NOMO-1 (cell line): ENCODE measurements around the gene ANXA4.
"Not testable (repeated sequence)": the region's sequence is repeated elsewhere in the genome, so short reads cannot be mapped to it uniquely, and the experiment has no call there.

ENCODE experiments used
- DNase-seq, 2 experiments: peaks; one replicate each; lab custom pipeline; 2025; ENCODE audit not compliant: unreplicated experiment in 2 of 2; lab: John Stamatoyannopoulos, UW

The ANXA4 gene

DNA sequence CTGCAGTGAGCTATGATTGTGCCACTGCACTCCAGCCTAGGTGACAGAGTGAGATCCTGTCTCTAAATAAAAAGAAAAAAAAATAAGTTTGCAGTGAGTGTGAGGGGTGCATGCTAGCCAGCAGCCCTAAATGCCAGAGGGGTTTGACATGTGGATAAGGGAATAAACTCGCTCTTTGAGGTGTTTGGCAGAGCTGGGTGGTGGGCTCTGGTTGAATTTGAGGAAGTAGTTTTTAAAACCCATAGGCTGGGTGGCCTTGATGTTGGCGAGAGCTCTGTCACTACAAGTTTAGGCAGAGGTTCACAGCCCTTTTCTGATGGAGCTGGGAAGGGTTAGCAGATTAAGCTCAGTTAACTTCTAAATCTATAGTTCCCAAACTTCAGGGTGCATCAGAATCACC, 3.1 kb downstream of the ANXA4 start:
- DNase-seq, result no peak

DNA sequence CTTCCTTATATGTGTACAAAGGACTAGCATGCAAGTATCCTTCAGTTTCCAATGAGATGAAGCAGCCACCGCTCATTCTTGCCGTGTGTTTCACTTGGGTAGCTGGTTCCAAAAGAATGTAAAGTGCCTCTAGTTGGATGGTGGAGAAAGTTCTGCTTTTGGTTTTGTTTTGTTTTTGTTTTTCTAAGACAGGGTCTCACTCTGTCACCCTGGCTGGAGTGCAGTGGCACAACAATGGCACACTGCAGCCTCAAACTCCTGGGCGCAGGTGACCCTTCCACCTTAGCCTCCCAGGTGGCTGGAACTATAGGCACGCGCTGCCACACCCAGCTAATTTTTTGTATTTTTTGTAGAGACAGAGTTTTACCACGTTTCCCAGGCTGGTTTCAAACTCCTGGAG, 8.3 kb downstream of the ANXA4 start:
- no peak for DNase-seq

DNA sequence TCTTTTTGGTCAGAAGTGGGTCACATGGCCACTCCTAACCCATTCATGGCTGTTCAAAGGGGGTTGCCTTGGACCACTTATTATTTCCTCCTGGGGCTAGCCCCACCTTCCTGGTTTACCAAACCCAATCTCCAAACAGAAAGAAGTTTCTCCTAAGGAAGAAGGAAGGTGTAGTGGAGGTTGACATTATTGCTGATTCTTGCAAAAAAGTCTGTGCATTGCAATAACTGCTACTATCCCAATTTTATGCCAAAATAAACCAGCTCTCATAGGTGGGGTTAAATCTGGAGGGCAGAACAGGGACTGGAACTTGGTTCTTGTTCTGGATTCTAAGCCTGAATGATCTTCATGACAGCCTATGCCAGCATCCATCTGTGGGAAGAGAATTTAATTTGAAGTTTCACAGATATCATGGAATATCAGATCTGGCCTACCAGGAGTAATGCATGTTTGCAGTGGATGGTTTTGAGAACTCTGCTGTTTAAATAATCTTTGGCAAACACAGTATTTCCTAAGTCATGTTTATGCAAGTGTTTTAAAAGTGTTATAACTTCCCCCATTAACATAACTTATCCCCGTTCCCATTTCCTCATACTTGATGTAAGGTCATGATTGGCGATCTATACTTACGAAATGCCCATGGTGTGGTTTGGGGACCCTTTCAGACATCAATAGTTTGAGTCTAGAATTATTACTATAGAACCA, 11.9 kb downstream of the ANXA4 start:
- DNase-seq, result peak in 1 of 2 experiments; percentile 18

- DNase-seq, result no peak
Measured at GRCh38 chr2:69754633-69755032, 12.7 kb downstream of the ANXA4 start.

DNA sequence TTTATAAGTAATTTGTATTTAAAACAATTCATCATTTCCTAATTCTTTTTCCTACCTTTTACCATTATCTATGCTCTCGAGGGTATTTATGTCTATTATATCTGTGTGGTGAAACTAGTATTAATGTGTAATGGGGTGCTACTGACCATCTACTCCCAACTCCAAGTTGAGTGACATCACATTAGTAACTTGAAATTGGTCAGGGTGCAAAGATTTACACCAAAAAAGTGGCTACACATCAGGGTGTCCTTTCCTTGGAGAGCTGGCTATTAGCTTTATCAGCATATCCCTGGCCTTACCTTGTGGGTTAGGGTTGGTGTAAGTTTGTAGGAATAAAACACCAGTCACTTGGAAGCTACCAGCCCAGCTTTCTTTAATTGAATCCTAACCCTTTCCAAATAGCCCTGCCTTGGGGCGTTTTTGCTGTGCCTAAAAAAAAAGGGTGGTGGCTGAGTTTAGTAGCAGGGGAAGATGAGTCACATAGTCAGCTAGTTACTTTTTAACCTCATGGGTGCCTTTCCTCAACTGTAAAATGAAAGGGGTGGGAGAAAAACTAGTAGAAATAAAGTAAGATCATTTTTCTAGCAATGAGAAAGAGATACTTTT, 14.0 kb downstream of the ANXA4 start:
- DNase-seq, result peak in 1 of 2 experiments; percentile 43

DNA sequence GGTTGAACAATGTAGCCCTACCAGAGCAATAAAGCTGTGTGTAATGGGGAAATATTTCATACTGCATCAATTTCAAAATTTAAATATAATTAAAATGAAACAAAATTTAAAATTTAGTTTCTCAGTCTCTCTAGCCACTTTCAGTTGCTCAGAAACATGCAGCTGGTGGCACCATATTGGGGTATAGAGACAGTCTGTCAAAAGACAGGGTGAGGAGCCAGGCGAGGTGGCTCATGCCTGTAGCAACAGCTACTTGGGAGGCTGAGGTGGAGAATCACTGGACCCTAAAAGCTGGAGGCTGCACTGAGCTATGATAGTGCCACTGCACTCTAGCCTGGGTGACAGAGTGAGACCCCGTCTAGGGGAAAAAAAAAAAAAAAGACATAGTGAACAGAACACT, 20.1 kb downstream of the ANXA4 start:
- no peak for DNase-seq

DNA sequence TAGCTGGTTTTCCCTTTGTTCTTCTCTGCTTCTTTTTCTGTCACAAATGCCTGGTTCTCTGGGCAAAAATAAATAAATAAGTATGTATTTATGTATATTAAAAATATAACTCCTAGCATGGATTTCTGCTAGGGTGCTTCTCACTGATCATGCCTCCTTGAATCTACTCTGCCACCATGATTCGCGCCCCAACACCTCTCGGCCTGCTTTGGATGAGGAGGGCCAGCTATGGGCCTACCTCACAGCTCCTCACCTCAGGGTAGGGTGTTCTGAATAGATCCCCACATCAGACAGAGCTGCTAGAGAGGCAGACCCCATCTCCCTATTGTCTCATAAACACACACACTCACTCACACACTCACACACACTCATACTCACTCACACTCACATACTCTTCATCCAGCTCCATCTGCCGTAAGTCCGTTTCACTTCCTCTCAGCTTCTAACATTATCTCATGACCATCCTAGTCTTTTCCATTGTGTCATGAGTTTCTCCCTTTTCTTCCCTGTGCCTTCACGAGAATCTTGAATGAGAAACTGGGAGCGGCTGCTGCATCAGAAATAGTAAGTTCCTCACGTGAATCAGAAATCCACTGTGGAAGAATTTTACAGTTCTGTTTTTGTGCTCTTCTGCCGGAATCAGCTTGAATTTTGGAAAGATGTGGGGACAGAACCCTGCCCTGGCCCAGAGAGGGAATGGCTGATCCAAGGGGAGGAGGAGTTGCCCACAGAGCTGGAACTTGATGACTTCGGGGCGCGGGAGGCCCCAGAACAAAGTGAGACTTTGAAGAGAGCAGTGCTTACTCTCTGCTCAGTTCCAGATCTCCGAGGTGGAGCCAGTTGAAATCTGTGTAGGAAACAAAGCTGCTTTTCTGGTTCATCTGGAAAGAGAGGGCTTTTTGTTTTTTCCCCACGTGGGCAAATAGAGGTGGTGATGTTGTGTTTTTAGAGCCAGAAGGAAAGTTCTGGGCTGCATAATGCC, 20.9 kb downstream of the ANXA4 start:
- DNase-seq, result no peak

GRCh38 chr2:69763831-69764230, 21.9 kb downstream of the ANXA4 start:
- not testable (repeated sequence) for DNase-seq

DNA sequence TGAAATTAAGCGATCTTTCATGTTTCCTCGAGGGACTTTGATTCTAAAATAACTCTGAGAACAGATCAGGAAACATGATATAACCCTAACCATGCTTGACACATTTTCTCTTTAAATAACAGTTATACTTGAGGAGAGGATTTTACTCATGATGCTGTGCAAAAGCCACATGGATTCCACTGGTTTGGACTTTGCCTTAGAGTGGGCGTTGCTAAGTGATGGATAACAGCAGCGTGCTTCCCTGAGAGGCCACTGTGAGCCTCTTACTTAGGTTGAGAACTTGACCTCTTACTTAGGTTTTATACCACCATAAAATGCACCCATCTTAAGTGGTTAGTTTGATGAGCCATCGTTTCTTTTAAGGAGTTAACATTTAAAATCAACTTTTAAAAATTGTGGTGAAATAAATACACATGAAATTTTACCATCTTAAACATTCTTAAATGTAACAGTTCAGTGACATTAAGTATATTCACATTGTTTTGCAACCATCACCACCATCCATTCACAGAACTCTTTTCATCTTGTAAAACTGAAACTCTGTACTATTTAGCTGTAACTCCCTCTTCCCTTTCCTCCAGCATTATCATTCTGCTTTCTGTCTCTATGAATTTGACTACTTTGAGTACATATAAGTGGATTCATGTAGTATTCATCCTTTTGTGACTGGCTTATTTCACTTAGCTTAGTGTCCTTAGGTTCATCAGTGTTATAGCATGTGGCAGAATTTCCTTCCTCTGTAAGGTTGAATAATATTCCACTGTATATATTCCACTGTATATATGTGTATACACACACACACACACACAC, 22.6 kb downstream of the ANXA4 start:
- no peak for DNase-seq

DNA sequence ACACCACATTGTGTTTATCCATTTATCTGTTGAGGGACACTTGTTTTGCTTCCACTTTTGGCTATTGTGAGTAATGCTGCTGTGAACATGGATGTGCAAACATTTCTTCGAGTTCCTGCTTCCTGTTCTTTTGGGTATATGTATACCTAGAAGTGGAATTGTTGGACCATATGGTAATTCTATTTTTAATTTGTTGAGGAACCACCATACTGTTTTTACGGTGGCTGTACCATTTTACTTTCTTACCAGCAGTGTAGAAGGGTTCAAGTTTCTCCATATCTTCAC, 23.1 kb downstream of the ANXA4 start:
- DNase-seq, result no peak

DNA sequence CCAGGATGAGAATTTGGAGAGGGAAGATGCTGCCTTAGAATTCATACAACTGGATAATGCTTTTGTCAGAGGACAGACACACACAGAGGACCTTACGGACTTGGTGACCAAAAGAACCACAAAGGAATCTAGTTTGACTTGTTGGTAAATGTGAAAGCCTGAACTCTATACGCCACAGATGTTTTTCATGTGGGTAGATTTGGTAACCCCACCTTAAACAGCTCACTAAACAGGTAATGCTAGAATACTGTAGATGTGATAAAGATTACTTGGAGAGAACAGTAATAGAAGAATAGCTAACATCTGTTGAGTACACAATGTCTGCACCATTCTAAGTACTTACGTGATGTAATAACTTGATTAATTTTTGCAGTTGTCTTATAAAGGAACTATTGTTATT, 24.1 kb downstream of the ANXA4 start:
- DNase-seq, result no peak

DNA sequence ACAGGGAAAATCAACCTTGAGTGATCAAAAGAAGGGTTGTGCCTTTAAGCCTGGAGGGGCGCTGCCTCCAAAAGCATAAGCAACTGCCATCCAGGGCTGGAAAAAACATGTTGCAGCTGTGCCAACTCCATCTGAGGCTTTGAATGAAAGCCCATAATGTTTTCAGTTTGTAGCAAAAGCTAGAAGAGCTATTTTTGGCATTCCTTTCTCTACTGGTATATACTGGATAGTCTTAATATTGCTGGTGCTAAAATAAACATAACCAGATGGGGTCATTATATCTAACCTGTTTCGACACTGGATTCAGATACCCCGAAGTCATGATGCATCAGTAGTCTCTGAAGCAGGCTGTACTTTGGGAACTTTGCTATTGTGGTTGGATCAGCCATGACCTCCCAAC, 25.1 kb downstream of the ANXA4 start:
- no peak for DNase-seq

DNA sequence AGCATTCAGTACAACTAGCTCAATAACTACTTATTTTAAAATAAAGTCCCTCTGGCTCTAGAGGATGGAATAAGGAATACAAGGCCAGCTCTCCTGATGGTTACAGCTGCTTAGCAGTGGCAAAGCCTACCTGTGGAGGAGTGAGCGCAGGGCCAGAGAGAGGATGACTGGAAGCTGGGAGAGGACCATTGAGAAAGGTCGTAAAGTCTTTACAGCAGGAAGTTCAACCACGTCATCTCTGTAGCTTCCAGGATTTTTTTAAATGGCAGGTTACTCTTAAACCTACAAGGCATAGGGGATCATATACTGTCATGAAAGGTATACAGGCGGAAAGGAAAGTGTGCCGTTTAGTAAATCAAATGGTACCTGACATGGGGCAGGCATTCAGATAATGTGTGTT, 26.3 kb downstream of the ANXA4 start:
- DNase-seq, result no peak

DNA sequence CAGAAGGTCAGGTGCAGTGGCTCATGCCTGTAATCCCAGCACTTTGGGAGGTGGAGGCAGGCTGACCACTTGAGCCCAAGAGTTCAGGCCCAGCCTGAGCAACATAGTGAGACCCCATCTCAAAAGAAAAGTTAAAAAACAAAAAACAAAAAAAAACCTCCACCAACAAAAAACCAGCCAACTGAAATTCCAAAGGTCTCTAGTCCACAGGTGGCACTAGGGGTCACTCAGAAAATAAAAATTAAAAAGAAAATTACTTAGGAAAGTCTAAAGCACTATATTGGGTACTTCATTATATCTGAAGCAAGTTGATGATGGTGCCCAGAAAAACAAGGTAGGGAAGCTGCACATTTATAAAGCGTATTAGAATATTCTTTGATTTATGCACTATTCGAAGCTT, 26.9 kb downstream of the ANXA4 start:
- DNase-seq, result no peak

DNA sequence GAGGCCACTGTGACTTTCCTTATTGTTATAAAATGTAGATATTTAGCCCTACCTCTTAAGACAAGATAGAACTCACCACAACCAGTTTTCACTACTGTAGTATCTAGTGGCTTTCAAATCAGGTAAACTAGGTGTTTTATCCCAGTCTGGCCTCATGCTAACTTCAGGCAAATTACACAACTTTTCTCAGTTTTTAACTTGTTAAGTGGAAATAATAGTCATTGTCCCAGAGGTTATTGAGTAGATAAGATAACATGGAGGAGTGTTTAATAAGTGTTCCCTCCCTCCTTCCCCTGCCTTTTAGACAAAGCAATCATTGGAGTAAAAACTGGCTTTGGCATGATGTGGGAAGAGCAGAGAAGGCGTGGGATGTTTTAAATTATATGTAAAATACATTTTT, 27.3 kb downstream of the ANXA4 start:
- no peak for DNase-seq

GRCh38 chr2:69770193-69770702, 28.3 kb downstream of the ANXA4 start:
- peak; percentile 64 to 70 for DNase-seq

- DNase-seq, result no peak
Measured at GRCh38 chr2:69770747-69771146, 28.8 kb downstream of the ANXA4 start.

DNA sequence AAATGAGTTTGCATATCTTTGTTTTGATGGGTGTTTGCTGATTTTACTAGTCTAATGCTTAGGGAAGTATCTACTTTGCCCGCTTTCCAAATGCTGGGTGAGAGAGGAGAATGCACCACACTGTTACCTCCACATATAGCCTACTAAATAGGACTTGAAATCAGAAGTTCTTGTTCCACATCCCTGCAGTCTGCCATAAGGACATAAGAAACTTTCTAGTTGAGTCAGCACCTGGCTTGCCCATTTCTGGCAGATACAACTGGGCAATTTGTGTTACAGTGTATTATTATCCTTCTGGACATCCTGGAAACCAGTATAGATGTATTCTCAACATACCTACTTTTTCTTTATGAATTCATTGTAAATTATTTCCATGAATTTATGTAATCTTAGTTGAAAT, 29.5 kb downstream of the ANXA4 start:
- no peak for DNase-seq

DNA sequence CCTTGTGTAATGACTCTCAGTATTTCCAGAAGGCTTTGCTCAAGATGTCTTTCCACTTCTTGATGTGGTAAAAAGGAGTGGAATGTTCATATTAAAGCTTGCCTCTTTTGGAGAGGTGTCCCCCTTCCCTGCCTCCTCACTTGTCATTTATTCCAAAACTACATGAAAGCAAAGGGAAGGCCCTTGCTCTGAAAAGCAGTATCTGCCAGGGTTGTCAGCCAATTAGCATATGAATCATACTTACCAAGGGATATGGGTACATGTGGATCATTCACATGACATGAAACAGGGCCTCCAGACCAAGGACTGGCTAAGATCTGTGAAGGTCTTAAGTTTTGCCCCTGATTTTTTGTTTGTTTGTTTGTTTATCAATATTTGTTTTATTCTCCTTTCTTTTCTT, 31.3 kb downstream of the ANXA4 start:
- no peak for DNase-seq

DNA sequence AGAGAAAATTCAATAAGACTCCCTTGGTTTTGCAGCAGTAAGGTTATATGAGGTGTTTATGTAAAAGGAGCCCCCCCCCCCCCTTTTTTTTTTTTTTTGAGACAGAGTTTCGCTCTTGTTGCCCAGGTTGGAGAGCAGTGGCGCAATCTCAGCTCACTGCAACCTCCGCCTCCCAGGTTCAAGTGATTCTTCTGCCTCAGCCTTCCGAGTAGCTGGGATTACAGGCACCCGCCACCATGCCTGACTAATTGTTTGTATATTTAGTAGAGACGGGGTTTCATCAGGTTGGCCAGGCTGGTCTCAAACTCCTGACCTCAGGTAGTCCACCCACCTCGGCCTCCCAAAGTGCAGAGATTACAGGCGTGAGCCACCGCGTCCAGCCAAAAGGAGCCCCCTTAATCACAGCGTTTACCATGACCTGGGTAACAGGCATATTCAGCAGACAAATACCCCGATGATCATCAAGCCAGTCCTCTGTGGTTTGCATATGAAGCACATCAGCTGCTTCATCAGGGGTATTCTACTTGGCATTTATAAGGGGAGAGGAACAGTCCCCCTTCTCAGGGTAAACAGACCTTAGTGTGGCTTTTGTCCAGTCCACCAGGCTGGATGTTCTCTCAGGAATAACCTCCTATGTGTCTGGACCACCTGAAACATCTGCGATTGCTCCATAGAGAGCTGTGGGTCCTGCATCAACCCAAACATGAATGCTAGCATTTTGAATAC, 32.5 kb downstream of the ANXA4 start:
- not testable (repeated sequence) for DNase-seq
